ENCODE measurements around the gene EIF4A2. TPM values are rescaled to one million over a fixed set of nuclear protein-coding genes. Genes with fewer than 3 reads are reported as not detected.
"Not testable (repeated sequence)": the region's sequence is repeated elsewhere in the genome, so short reads cannot be mapped to it uniquely, and the experiment has no call there.

The EIF4A2 gene
- total RNA-seq, 4 donors from 2014 or later: 172 to 363 (median 205) TPM

DNA sequence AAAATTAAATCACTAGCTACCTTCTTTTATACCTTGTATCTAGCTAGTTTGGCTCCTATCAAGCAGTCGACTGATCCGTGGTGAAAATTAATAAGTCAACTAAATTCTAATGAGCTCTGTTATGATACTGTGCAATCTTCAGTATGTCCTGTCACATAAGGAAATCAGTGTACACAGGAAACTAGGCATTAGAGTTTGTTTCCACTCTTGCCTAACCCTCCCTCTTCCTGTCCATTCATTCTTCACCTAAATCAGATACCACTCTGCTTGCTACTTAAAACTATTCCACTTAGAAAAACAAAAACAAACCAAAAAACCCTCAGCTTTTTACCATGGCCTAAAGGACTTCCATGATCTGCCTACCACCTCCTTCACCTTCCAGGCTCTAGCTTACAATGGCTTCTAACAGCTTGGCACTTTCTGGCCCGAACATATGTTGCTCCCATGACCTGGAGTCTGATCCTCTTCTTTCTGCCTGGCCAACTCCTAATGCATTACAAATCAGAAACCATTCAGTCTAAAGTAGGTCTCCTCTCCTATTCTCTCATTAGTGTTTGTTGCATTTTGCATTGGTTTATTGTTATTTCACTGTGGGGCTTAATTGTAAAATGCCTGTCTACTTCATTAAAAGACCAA is 15.0 kb downstream of the EIF4A2 start:
- H3K27me3 ChIP-seq: no peaks in the 10 kb centered on the region
- no peak for TF ChIP-seq POLR2A (IDR thresholded peaks at IDR 0.05)
- no peak for TF ChIP-seq CTCF (IDR thresholded peaks at IDR 0.05)
- peaks cover 0 to 75% (median 14%) of the 10 kb centered on the region in 3 donors for H3K36me3 ChIP-seq
- intact Hi-C loops (cut with DNase I): no loop called here
- H3K4me3 ChIP-seq: no peak overlapping the region
- H3K9me3 ChIP-seq: no peaks in the 10 kb centered on the region
- no peak overlapping the region for H3K27ac ChIP-seq
- no peaks in the 10 kb centered on the region for H3K4me1 ChIP-seq
- no peak for DNase-seq
- WGBS, 2 donors: 77 to 79% methylated on average over 3 of the region's 3 CpGs

DNA sequence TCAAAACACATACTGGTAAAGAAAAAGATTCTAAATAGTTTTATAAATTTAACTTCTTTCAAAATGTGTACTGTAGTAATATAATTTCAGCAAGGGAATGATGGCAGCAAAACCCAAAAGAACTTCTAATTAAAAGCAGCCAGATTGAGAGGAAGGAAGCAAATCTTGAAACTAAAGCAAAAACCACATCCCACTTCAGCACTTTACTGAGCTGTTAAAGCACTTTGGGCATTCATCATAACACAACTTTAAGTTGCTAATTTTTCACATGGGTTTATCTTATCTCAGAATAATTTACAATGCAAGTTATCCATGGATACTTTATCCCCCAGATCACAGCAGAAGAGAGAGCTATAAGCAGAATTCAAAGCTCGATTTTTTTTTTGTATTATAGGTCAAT is 16.9 kb downstream of the EIF4A2 start:
- Histone ChIP-seq H3K4me3 (no peak overlapping the region), H3K27ac (no peak overlapping the region), H3K9me3 (no peaks in the 10 kb centered on the region), H3K4me1 (peaks cover 0 to 9% (median 3%) of the 10 kb centered on the region in 3 donors), H3K36me3 (peaks cover 0 to 63% (median 14%) of the 10 kb centered on the region in 3 donors), H3K27me3 (no peaks in the 10 kb centered on the region)
- no peak for TF ChIP-seq CTCF (IDR thresholded peaks at IDR 0.05)
- TF ChIP-seq POLR2A (IDR thresholded peaks at IDR 0.05): no peak
- DNase-seq: no peak
- 68 to 94% methylated on average over 1 of the region's 1 CpG for WGBS, 2 donors
- intact Hi-C loops (cut with DNase I): no loop called here

DNA sequence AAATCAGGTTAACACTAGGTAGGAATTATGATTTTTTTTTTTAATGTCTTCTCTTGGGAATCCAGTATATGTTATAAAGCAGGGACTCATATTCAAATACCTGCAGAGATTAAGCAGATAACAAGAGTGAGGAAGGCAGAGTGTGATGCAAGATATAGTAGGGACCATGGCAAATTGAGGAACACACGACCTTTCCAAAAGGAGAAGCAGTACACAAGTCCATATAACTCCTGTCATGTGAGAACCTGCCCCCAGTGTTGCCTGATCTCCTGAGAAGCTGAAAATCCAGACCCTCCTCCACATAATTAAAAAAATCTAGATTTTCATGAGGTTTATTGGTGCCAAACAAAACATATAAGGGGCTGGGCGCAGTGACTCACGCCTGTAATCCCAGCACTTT is 19.3 kb downstream of the EIF4A2 start:
- peaks cover 0 to 41% (median 7%) of the 10 kb centered on the region in 3 donors for H3K36me3 ChIP-seq
- no peaks in the 10 kb centered on the region for H3K9me3 ChIP-seq
- no peak overlapping the region for H3K4me3 ChIP-seq
- no peaks in the 10 kb centered on the region for H3K27me3 ChIP-seq
- no peak for TF ChIP-seq POLR2A (IDR thresholded peaks at IDR 0.05)
- no peak for TF ChIP-seq CTCF (IDR thresholded peaks at IDR 0.05)
- peaks cover 4 to 25% (median 10%) of the 10 kb centered on the region in 3 donors for H3K4me1 ChIP-seq
- H3K27ac ChIP-seq: no peak overlapping the region
- no peak for DNase-seq
- intact Hi-C loops (cut with DNase I): no loop called here
- 76 to 90% methylated on average over 3 of the region's 3 CpGs for WGBS, 2 donors

DNA sequence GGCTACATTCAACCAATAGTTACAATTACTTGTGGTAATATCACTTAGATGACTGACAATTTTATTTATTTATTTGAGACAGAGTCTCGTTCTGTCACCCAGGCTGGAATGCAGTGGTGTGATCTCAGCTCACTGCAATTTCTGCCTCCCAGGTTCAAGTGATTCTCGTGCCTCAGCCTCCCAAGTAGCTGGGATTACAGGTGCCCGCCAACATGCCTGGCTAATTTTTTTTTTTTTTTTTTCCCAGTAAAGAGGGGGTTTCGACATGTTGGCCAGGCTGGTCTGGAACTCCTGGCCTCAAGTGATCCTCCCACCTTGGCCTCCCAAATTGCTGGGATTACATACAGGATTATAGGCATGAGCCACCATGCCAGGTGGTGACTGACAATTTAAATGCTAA is 20.1 kb downstream of the EIF4A2 start:
- Histone ChIP-seq H3K4me1 (peaks cover 4 to 27% (median 10%) of the 10 kb centered on the region in 3 donors), H3K36me3 (peaks cover 0 to 34% (median 7%) of the 10 kb centered on the region in 3 donors)
- DNase-seq; H3K9me3 ChIP-seq; intact Hi-C loops (cut with DNase I); H3K27ac ChIP-seq; H3K4me3 ChIP-seq; H3K27me3 ChIP-seq: not testable (repeated sequence)
- 88 to 95% methylated on average over 4 of the region's 4 CpGs for WGBS, 2 donors

- Histone ChIP-seq H3K27ac (peak within 1 kb of the TSS; percentile 87 to 94 (median 91)), H3K4me3 (peak within 1 kb of the TSS; percentile 52 to 81 (median 79)), H3K9me3 (no peaks in the 10 kb centered on the region), H3K27me3 (no peaks in the 10 kb centered on the region), H3K4me1 (peaks cover 4 to 35% (median 10%) of the 10 kb centered on the region in 3 donors), H3K36me3 (peaks cover 0 to 14% (median 3%) of the 10 kb centered on the region in 3 donors)
- TF ChIP-seq CTCF (IDR thresholded peaks at IDR 0.05) (no peak), POLR2A (IDR thresholded peaks at IDR 0.05) (peak in 1 of 4 donors; percentile 57)
- peak; percentile 15 for DNase-seq
- intact Hi-C loops (cut with DNase I): no loop called here
- 0 to 2% methylated on average over 3 to 17 of the region's 70 CpGs for WGBS, 2 donors
These were observed 23.0 kb downstream of the EIF4A2 start, which contains the start of gene RFC4 for GRCh38 chr3:186806089-186807055. RFC4 (minus strand) TSS chr3:186806482; CDS start chr3:186804713, 1,769 bp downstream.

Measured in esophagus squamous epithelium (tissue), 5 donors.